Esophagus squamous epithelium (tissue), 5 donors: ENCODE data around the gene TAPT1. TPM values are rescaled to one million over a fixed set of nuclear protein-coding genes. Genes with fewer than 3 reads are reported as not detected.

ENCODE experiments used
- DNase-seq: peaks from one replicate; lab custom pipeline; 2025; lab: John Stamatoyannopoulos, UW
- H3K27ac ChIP-seq, 4 donors: fragments of 200-600 bp; sonication (generic); one replicate each; pipeline ENCODE4 v1.5.1; 2016 to 2019; ENCODE audit warnings: mild to moderate bottlenecking in 1 of 4
- H3K27me3 ChIP-seq, 4 donors: fragments of 200-600 bp; sonication (generic); 1 replicate in 3 of 4; 2 replicates in 1 of 4; pipeline versions ENCODE4 v1.5.1 to v1.6.0; 2017 to 2021; ENCODE audit warnings: antibody characterized with exemption in 1 of 4
- H3K36me3 ChIP-seq, 3 donors: fragments of 200-600 bp; sonication (generic); one replicate each; pipeline ENCODE4 v1.5.1; 2016 to 2019
- H3K4me1 ChIP-seq, 3 donors: fragments of 200-600 bp; sonication (generic); one replicate each; pipeline ENCODE4 v1.5.1; 2017 to 2019
- H3K4me3 ChIP-seq, 4 donors: fragments of 200-600 bp; sonication (generic); 1 replicate in 3 of 4; 2 replicates in 1 of 4; pipeline ENCODE4 v1.5.1; 2016 to 2019; ENCODE audit warnings: mild to moderate bottlenecking in 2 of 4, moderate library complexity in 1 of 4
- H3K9me3 ChIP-seq, 3 donors: fragments of 200-600 bp; sonication (generic); one replicate each; pipeline ENCODE4 v1.5.1; 2016 to 2019
- CTCF ChIP-seq, 6 experiments: fragments of 450-650 bp in 4 of 6; fragments of 200-600 bp in 2 of 6; sonication (generic) in 2 of 6; IDR thresholded peaks; one replicate each; pipeline ENCODE4 v1.5.1; 2016 to 2019; ENCODE audit warnings: antibody characterized with exemption in 6 of 6, mild to moderate bottlenecking in 4 of 6, moderate library complexity in 4 of 6
- POLR2A ChIP-seq, 4 donors: fragments of 450-650 bp; IDR thresholded peaks; one replicate each; pipeline ENCODE4 v1.6.1; 2017; ENCODE audit warnings: antibody characterized with exemption in 4 of 4, mild to moderate bottlenecking in 4 of 4, moderate library complexity in 3 of 4
- WGBS, 2 donors: methylation state at CpG; one replicate each; pipeline ENCODE4 v1.1.5; 2018; 5-methylcytosine and 5-hydroxymethylcytosine counted together
- intact Hi-C: fragments of 100-400 bp; cut with DNase I; formaldehyde crosslinking; loops from one replicate; pipeline ENCODE4 v1.15.0; 2022
- total RNA-seq, 4 donors: library from RNA; depleted of rRNA; stranded (reverse); fragments of >200 nt; gene quantifications; one replicate each; pipeline ENCODE4 v1.1.0, GENCODE V29; 2016
- donor health status: DM: yes; HTN: yes; CAD: no.

TAPT1 gene
- total RNA-seq, 4 donors from 2014 or later = 9.4 to 23.8 (median 16.9) TPM

- Histone ChIP-seq H3K27me3 (peaks cover 0 to 26% (median 0%) of the 10 kb centered on the region in 4 donors), H3K4me1 (no peaks in the 10 kb centered on the region), H3K36me3 (no peaks in the 10 kb centered on the region), H3K4me3 (no peak overlapping the region), H3K9me3 (no peaks in the 10 kb centered on the region), H3K27ac (no peak overlapping the region)
- no peak for TF ChIP-seq POLR2A (IDR thresholded peaks at IDR 0.05)
- no peak for TF ChIP-seq CTCF (IDR thresholded peaks at IDR 0.05)
- intact Hi-C loops = no loop called here
- WGBS, 2 donors = 20 to 50% methylated on average over 5 to 7 of the region's 7 CpGs
- DNase-seq = no peak
Measured at GRCh38 chr4:16123356-16124084, 102.8 kb downstream of the TAPT1 start.

- intact Hi-C loops = no loop called here
- H3K9me3 ChIP-seq = no peaks in the 10 kb centered on the region
- no peaks in the 10 kb centered on the region for H3K36me3 ChIP-seq
- 49 to 84% methylated on average over 5 of the region's 5 CpGs for WGBS, 2 donors
- no peak for TF ChIP-seq CTCF (IDR thresholded peaks at IDR 0.05)
- TF ChIP-seq POLR2A (IDR thresholded peaks at IDR 0.05) = no peak
- no peak for DNase-seq
- no peak overlapping the region for H3K4me3 ChIP-seq
- no peak overlapping the region for H3K27ac ChIP-seq
- H3K27me3 ChIP-seq = peaks cover 0 to 32% (median 0%) of the 10 kb centered on the region in 4 donors
- no peaks in the 10 kb centered on the region for H3K4me1 ChIP-seq
Measured at GRCh38 chr4:16122784-16123183, 103.5 kb downstream of the TAPT1 start.

- no peaks in the 10 kb centered on the region for H3K9me3 ChIP-seq
- H3K36me3 ChIP-seq = no peaks in the 10 kb centered on the region
- no peak overlapping the region for H3K4me3 ChIP-seq
- DNase-seq = no peak
- intact Hi-C loops = no loop called here
- peaks cover 0 to 33% (median 0%) of the 10 kb centered on the region in 4 donors for H3K27me3 ChIP-seq
- TF ChIP-seq POLR2A (IDR thresholded peaks at IDR 0.05) (no peak), CTCF (IDR thresholded peaks at IDR 0.05) (no peak)
- no peak overlapping the region for H3K27ac ChIP-seq
- 64 to 73% methylated on average over 4 of the region's 4 CpGs for WGBS, 2 donors
- H3K4me1 ChIP-seq = no peaks in the 10 kb centered on the region
Measured at GRCh38 chr4:16122308-16122711, 104.0 kb downstream of the TAPT1 start.

- Histone ChIP-seq H3K9me3 (no peaks in the 10 kb centered on the region), H3K4me1 (no peaks in the 10 kb centered on the region), H3K36me3 (no peaks in the 10 kb centered on the region), H3K27me3 (peaks cover 0 to 44% (median 0%) of the 10 kb centered on the region in 4 donors), H3K27ac (no peak overlapping the region), H3K4me3 (no peak overlapping the region)
- intact Hi-C loops = no loop called here
- DNase-seq = no peak
- WGBS, 2 donors = 40 to 74% methylated on average over 4 of the region's 4 CpGs
- TF ChIP-seq POLR2A (IDR thresholded peaks at IDR 0.05) (no peak), CTCF (IDR thresholded peaks at IDR 0.05) (no peak)
Measured at GRCh38 chr4:16120720-16121119, 105.6 kb downstream of the TAPT1 start.

GRCh38 chr4:16119981-16120380 is 106.3 kb downstream of the TAPT1 start:
- DNase-seq = no peak
- 70 to 77% methylated on average over 4 of the region's 4 CpGs for WGBS, 2 donors
- no peaks in the 10 kb centered on the region for H3K36me3 ChIP-seq
- no peaks in the 10 kb centered on the region for H3K9me3 ChIP-seq
- no peak overlapping the region for H3K4me3 ChIP-seq
- no peak for TF ChIP-seq CTCF (IDR thresholded peaks at IDR 0.05)
- TF ChIP-seq POLR2A (IDR thresholded peaks at IDR 0.05) = no peak
- intact Hi-C loops = no loop called here
- peaks cover 0 to 46% (median 0%) of the 10 kb centered on the region in 4 donors for H3K27me3 ChIP-seq
- no peak overlapping the region for H3K27ac ChIP-seq
- H3K4me1 ChIP-seq = no peaks in the 10 kb centered on the region
